Smooth muscle cell (in vitro differentiated cells): ENCODE data around the gene NEBL. TPM values are rescaled to one million over a fixed set of nuclear protein-coding genes. Genes with fewer than 3 reads are reported as not detected.

Source experiments
- DNase-seq: peaks from one replicate; lab custom pipeline; 2025; ENCODE audit not compliant: unreplicated experiment; lab: John Stamatoyannopoulos, UW
- H2AFZ ChIP-seq: fragments of 200-600 bp; sonication (generic); 2 replicates; pipeline ENCODE4 v1.6.0; 2016; ENCODE audit warnings: antibody characterized with exemption, low read depth, mild to moderate bottlenecking
- H3F3A ChIP-seq: fragments of 200-600 bp; sonication (generic); 2 replicates; pipeline ENCODE4 v1.6.0; 2017; ENCODE audit warnings: antibody characterized with exemption, low read depth
- H3K27ac ChIP-seq: fragments of 200-600 bp; sonication (generic); 2 replicates; pipeline ENCODE4 v1.5.1; 2016; ENCODE audit warnings: low read depth, mild to moderate bottlenecking
- H3K27me3 ChIP-seq: fragments of 200-600 bp; sonication (generic); 2 replicates; pipeline ENCODE4 v1.6.1; 2016; ENCODE audit warnings: low read depth, mild to moderate bottlenecking
- H3K36me3 ChIP-seq: fragments of 200-600 bp; sonication (generic); 2 replicates; pipeline ENCODE4 v1.5.1; 2016; ENCODE audit warnings: low read depth
- H3K4me1 ChIP-seq: fragments of 200-600 bp; sonication (generic); 2 replicates; pipeline ENCODE4 v1.5.1; 2016; ENCODE audit warnings: low read depth
- H3K4me2 ChIP-seq: fragments of 200-600 bp; sonication (generic); 2 replicates; pipeline ENCODE4 v1.6.0; 2016; ENCODE audit warnings: mild to moderate bottlenecking
- H3K4me3 ChIP-seq: fragments of 200-600 bp; sonication (generic); 2 replicates; pipeline ENCODE4 v1.5.1; 2016; ENCODE audit warnings: mild to moderate bottlenecking
- H3K79me2 ChIP-seq: fragments of 200-600 bp; sonication (generic); 2 replicates; pipeline ENCODE4 v1.6.0; 2016; ENCODE audit warnings: low read depth, mild to moderate bottlenecking
- H3K9ac ChIP-seq: fragments of 200-600 bp; sonication (generic); 2 replicates; pipeline ENCODE4 v1.6.0; 2016; ENCODE audit warnings: low read depth
- H3K9me3 ChIP-seq: fragments of 200-600 bp; sonication (generic); replicated peaks from 2 replicates; pipeline ENCODE4 v1.5.1; 2016; ENCODE audit warnings: low read depth
- H4K20me1 ChIP-seq: fragments of 200-600 bp; sonication (generic); 2 replicates; pipeline ENCODE4 v1.6.0; 2016; ENCODE audit warnings: low read depth
- WGBS: methylation state at CpG from one replicate; pipeline ENCODE4 v1.1.7; 2016; ENCODE audit warnings: low lambda C conversion rate; 5-methylcytosine and 5-hydroxymethylcytosine counted together
- polyA plus RNA-seq: library from polyadenylated mRNA; unstranded; fragments of >200 nt; fragmentation: Nextera tagmentation; extraction: Ambion mirVana; gene quantifications from 2 replicates; pipeline ENCODE4 v1.2.1, GENCODE V29; 2016
- total RNA-seq: library from RNA; depleted of rRNA; stranded (reverse); fragments of >200 nt; gene quantifications from 2 replicates; pipeline ENCODE4 v1.2.3, GENCODE V29; 2014
- TF ChIP-seq, protein P1 (sequence below): fragments of 200-600 bp; sonication (generic); IDR thresholded peaks from 2 replicates; pipeline ENCODE4 v1.5.1; 2017; ENCODE audit warnings: borderline replicate concordance, mild to moderate bottlenecking, antibody characterized with exemption; ENCODE audit not compliant: insufficient read depth, poor library complexity, severe bottlenecking

The NEBL gene
- total and polyA plus RNA-seq, 2 experiments from 2014 or later = 1.8 to 12.8 TPM

- H2AFZ ChIP-seq = no peak overlapping the region
- no peaks in the 10 kb centered on the region for H3K27me3 ChIP-seq
- TF ChIP-seq, protein P1, sequence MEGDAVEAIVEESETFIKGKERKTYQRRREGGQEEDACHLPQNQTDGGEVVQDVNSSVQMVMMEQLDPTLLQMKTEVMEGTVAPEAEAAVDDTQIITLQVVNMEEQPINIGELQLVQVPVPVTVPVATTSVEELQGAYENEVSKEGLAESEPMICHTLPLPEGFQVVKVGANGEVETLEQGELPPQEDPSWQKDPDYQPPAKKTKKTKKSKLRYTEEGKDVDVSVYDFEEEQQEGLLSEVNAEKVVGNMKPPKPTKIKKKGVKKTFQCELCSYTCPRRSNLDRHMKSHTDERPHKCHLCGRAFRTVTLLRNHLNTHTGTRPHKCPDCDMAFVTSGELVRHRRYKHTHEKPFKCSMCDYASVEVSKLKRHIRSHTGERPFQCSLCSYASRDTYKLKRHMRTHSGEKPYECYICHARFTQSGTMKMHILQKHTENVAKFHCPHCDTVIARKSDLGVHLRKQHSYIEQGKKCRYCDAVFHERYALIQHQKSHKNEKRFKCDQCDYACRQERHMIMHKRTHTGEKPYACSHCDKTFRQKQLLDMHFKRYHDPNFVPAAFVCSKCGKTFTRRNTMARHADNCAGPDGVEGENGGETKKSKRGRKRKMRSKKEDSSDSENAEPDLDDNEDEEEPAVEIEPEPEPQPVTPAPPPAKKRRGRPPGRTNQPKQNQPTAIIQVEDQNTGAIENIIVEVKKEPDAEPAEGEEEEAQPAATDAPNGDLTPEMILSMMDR = no peak
- H3F3A ChIP-seq = peaks cover 22% of the 10 kb centered on the region
- DNase-seq = no peak
- no peak overlapping the region for H3K4me3 ChIP-seq
- no peak overlapping the region for H3K27ac ChIP-seq
- peaks cover 20% of the 10 kb centered on the region for H3K4me1 ChIP-seq
- no peaks in the 10 kb centered on the region for H3K36me3 ChIP-seq
- no peaks in the 10 kb centered on the region for H3K79me2 ChIP-seq
- no peaks in the 10 kb centered on the region for H3K9me3 ChIP-seq
- no peak overlapping the region for H3K4me2 ChIP-seq
- no peak overlapping the region for H3K9ac ChIP-seq
- no peaks in the 10 kb centered on the region for H4K20me1 ChIP-seq
- 84% methylated on average over 1 of the region's 1 CpG for WGBS
Observed at GRCh38 chr10:20893297-20893696, 3.8 kb downstream of the NEBL start.

GRCh38 chr10:20892796-20893195, 4.3 kb downstream of the NEBL start:
- DNase-seq = no peak
- H3K27me3 ChIP-seq = no peaks in the 10 kb centered on the region
- no peaks in the 10 kb centered on the region for H3K9me3 ChIP-seq
- H3K4me1 ChIP-seq = peaks cover 18% of the 10 kb centered on the region
- H3K9ac ChIP-seq = no peak overlapping the region
- peaks cover 22% of the 10 kb centered on the region for H3F3A ChIP-seq
- WGBS = 51% methylated on average over 2 of the region's 2 CpGs
- H3K4me2 ChIP-seq = no peak overlapping the region
- no peaks in the 10 kb centered on the region for H3K36me3 ChIP-seq
- no peak overlapping the region for H2AFZ ChIP-seq
- H3K4me3 ChIP-seq = no peak overlapping the region
- TF ChIP-seq, protein P1 = no peak
- H3K79me2 ChIP-seq = no peaks in the 10 kb centered on the region
- H3K27ac ChIP-seq = peak overlapping the region; percentile 1
- no peaks in the 10 kb centered on the region for H4K20me1 ChIP-seq

GRCh38 chr10:20892011-20892585, 5.0 kb downstream of the NEBL start:
- no peaks in the 10 kb centered on the region for H3K27me3 ChIP-seq
- no peaks in the 10 kb centered on the region for H3K79me2 ChIP-seq
- no peaks in the 10 kb centered on the region for H3K9me3 ChIP-seq
- no peak overlapping the region for H3K9ac ChIP-seq
- H3F3A ChIP-seq = peaks cover 22% of the 10 kb centered on the region
- H4K20me1 ChIP-seq = no peaks in the 10 kb centered on the region
- H3K27ac ChIP-seq = peak overlapping the region; percentile 1
- H3K4me1 ChIP-seq = peaks cover 12% of the 10 kb centered on the region
- no peak for DNase-seq
- H3K36me3 ChIP-seq = no peaks in the 10 kb centered on the region
- no peak overlapping the region for H3K4me3 ChIP-seq
- TF ChIP-seq, protein P1 = no peak
- no peak overlapping the region for H2AFZ ChIP-seq
- 61% methylated on average over 4 of the region's 4 CpGs for WGBS
- peak overlapping the region; percentile 10 for H3K4me2 ChIP-seq

- peaks cover 22% of the 10 kb centered on the region for H3F3A ChIP-seq
- H3K4me3 ChIP-seq = no peak overlapping the region
- H3K9ac ChIP-seq = no peak overlapping the region
- no peaks in the 10 kb centered on the region for H3K79me2 ChIP-seq
- DNase-seq = no peak
- no peaks in the 10 kb centered on the region for H3K36me3 ChIP-seq
- H2AFZ ChIP-seq = no peak overlapping the region
- TF ChIP-seq, protein P1 = no peak
- no peaks in the 10 kb centered on the region for H4K20me1 ChIP-seq
- 2% methylated on average over 2 of the region's 2 CpGs for WGBS
- H3K27me3 ChIP-seq = no peaks in the 10 kb centered on the region
- no peaks in the 10 kb centered on the region for H3K9me3 ChIP-seq
- H3K27ac ChIP-seq = peak overlapping the region; percentile 1
- H3K4me2 ChIP-seq = peak overlapping the region; percentile 10
- H3K4me1 ChIP-seq = peaks cover 10% of the 10 kb centered on the region
Observed at GRCh38 chr10:20891338-20891714, 5.8 kb downstream of the NEBL start.
